Stimulated activated naive CD4-positive, alpha-beta T cell treated with Interleukin-2 at 50 U/mL for 16 hours (primary cell): ENCODE results near the gene SBF1.

Source experiments
- DNase-seq: peaks from one replicate; lab custom pipeline; 2025; lab: John Stamatoyannopoulos, UW

SBF1 gene

GRCh38 chr22:50467773-50468440 lies 6.9 kb downstream of the SBF1 start:
- DNase-seq, result no peak

- DNase-seq, result no peak
Measured at GRCh38 chr22:50467341-50467740, 7.5 kb downstream of the SBF1 start.

GRCh38 chr22:50465066-50465930 lies 9.5 kb downstream of the SBF1 start:
- no peak for DNase-seq

GRCh38 chr22:50464451-50464850 lies 10.4 kb downstream of the SBF1 start:
- DNase-seq, result no peak

GRCh38 chr22:50463188-50463900 lies 11.5 kb downstream of the SBF1 start:
- no peak for DNase-seq

GRCh38 chr22:50461979-50462540 lies 12.8 kb downstream of the SBF1 start:
- no peak for DNase-seq

- no peak for DNase-seq
Measured at GRCh38 chr22:50461536-50461935, 13.3 kb downstream of the SBF1 start.

GRCh38 chr22:50460938-50461337 lies 13.9 kb downstream of the SBF1 start:
- no peak for DNase-seq

GRCh38 chr22:50459496-50460140 lies 15.2 kb downstream of the SBF1 start:
- no peak for DNase-seq

- DNase-seq, result no peak
Measured at GRCh38 chr22:50459016-50459415, 15.8 kb downstream of the SBF1 start.

GRCh38 chr22:50456466-50457234 lies 18.2 kb downstream of the SBF1 start:
- DNase-seq, result no peak

- no peak for DNase-seq
Measured at GRCh38 chr22:50456026-50456425, 18.8 kb downstream of the SBF1 start.

GRCh38 chr22:50455201-50455600 lies 19.6 kb downstream of the SBF1 start:
- no peak for DNase-seq

GRCh38 chr22:50454556-50455075 lies 20.2 kb downstream of the SBF1 start:
- DNase-seq, result no peak

- DNase-seq, result no peak
Measured at GRCh38 chr22:50452649-50453048, 22.2 kb downstream of the SBF1 start.

- no peak for DNase-seq
Measured at GRCh38 chr22:50447576-50448551, 27.0 kb downstream of the SBF1 start.

GRCh38 chr22:50446708-50447575 lies 27.9 kb downstream of the SBF1 start:
- no peak for DNase-seq

- no peak for DNase-seq
Measured at GRCh38 chr22:50445880-50446707, 28.7 kb downstream of the SBF1 start.
